HepG2 (cell line): ENCODE measurements around the gene TOMM20. TPM values are rescaled to one million over a fixed set of nuclear protein-coding genes. Genes with fewer than 3 reads are reported as not detected.
A peak's percentile ranks its signal among the peaks of the same experiment; 100 is the strongest.

Source experiments
- AGO2 ChIP-seq: fragments of 200-400 bp; formaldehyde crosslinking; optimal IDR thresholded peaks from 2 replicates; pipeline ENCODE3; 2017; ENCODE audit warnings: mild to moderate bottlenecking, low read depth, low read length, moderate library complexity
- CC2D1A ChIP-seq: sonication (generic); formaldehyde crosslinking; IDR thresholded peaks from 2 replicates; pipeline ENCODE4 v1.8.1; 2023; ENCODE audit warnings: mild to moderate bottlenecking, missing genetic modification reagents
- DNMT3B ChIP-seq: conservative IDR thresholded peaks from 2 replicates; pipeline ENCODE4 v1.6.1; 2016; ENCODE audit warnings: missing biosample characterization, control low read depth
- GATAD1 ChIP-seq: IDR thresholded peaks from 2 replicates; pipeline ENCODE4 v1.6.1; 2016; ENCODE audit warnings: missing genetic modification reagents, missing compliant biosample characterization
- HNRNPL ChIP-seq: fragments of 200-400 bp; formaldehyde crosslinking; IDR thresholded peaks from 2 replicates; pipeline ENCODE4 v1.6.1; 2017; ENCODE audit warnings: mild to moderate bottlenecking, low read depth, low read length
- MAFF ChIP-seq: IDR thresholded peaks from 2 replicates; pipeline ENCODE4 v1.6.1; 2011; ENCODE audit warnings: low read depth, low read length, improper control_type of control experiment
- MIER2 ChIP-seq: IDR thresholded peaks from 2 replicates; pipeline ENCODE4 v1.6.1; 2016; ENCODE audit warnings: missing biosample characterization, missing genetic modification reagents
- NAIF1 ChIP-seq: sonication (generic); formaldehyde crosslinking; IDR thresholded peaks from 2 replicates; pipeline ENCODE4 v1.5.0; 2020; ENCODE audit warnings: mild to moderate bottlenecking, missing genetic modification reagents, borderline replicate concordance
- PHF21A ChIP-seq: sonication (generic); formaldehyde crosslinking; IDR thresholded peaks from 2 replicates; pipeline ENCODE4 v1.5.0; 2020; ENCODE audit warnings: mild to moderate bottlenecking, missing genetic modification reagents
- RBM22 ChIP-seq: fragments of 200-400 bp; formaldehyde crosslinking; optimal IDR thresholded peaks from 2 replicates; pipeline ENCODE3; 2017; ENCODE audit warnings: mild to moderate bottlenecking, low read length, moderate library complexity
- STAT6 ChIP-seq: sonication (generic); formaldehyde crosslinking; IDR thresholded peaks from 2 replicates; pipeline ENCODE4 v1.4.0; 2020; ENCODE audit warnings: missing genetic modification reagents, mild to moderate bottlenecking, borderline replicate concordance
- THAP8 ChIP-seq: sonication (generic); formaldehyde crosslinking; IDR thresholded peaks from 2 replicates; pipeline ENCODE4 v1.5.1; 2020; ENCODE audit warnings: missing genetic modification reagents, mild to moderate bottlenecking, borderline replicate concordance
- TMF1 ChIP-seq: sonication (generic); formaldehyde crosslinking; IDR thresholded peaks from 2 replicates; pipeline ENCODE4 v1.8.1; 2022; ENCODE audit warnings: low read depth, missing genetic modification reagents
- TRAFD1 ChIP-seq: sonication (generic); formaldehyde crosslinking; IDR thresholded peaks from 2 replicates; pipeline ENCODE4 v1.5.1; 2020; ENCODE audit warnings: missing genetic modification reagents, mild to moderate bottlenecking, borderline replicate concordance
- U2AF2 ChIP-seq: fragments of 200-400 bp; formaldehyde crosslinking; IDR thresholded peaks from 2 replicates; pipeline ENCODE4 v1.6.1; 2017; ENCODE audit warnings: low read depth, mild to moderate bottlenecking, low read length
- ZNF557 ChIP-seq: sonication (generic); formaldehyde crosslinking; IDR thresholded peaks from 2 replicates; pipeline ENCODE4 v1.4.0; 2020; ENCODE audit warnings: missing genetic modification reagents
- ZNF644 ChIP-seq: IDR thresholded peaks from 2 replicates; pipeline ENCODE4 v1.6.1; 2016; ENCODE audit warnings: low read depth
- ZNF747 ChIP-seq: sonication (generic); formaldehyde crosslinking; IDR thresholded peaks from 2 replicates; pipeline ENCODE4 v1.8.1; 2023; ENCODE audit warnings: missing genetic modification reagents, mild to moderate bottlenecking, borderline replicate concordance
- ZSCAN25 ChIP-seq: sonication (generic); formaldehyde crosslinking; IDR thresholded peaks from 2 replicates; pipeline ENCODE4 v1.8.0; 2022; ENCODE audit warnings: mild to moderate bottlenecking, missing genetic modification reagents
- polyA plus RNA-seq, 8 experiments: library from polyadenylated mRNA; depleted of rRNA in 3 of 8; stranded (reverse) in 7 of 8; unstranded in 1 of 8; fragments of >200 nt; fragmentation: Illumina TruSeq in 4 of 8; extraction: Trizol in 4 of 8; gene quantifications; 2 replicates each; pipeline versions ENCODE4 v1.2.1 to v1.2.3, GENCODE V29; 2011 to 2016; ENCODE audit warnings: low read depth in 4 of 8, missing spikeins in 1 of 8, mixed read lengths in 1 of 8; ENCODE audit not compliant: insufficient read depth in 1 of 8
- total RNA-seq, 5 experiments: library from RNA; depleted of rRNA; stranded (reverse); fragments of >200 nt; fragmentation: Illumina TruSeq; extraction: Trizol; gene quantifications; 2 replicates each; pipeline ENCODE4 v1.2.3, GENCODE V29; 2016; ENCODE audit warnings: low read depth in 1 of 5

TOMM20 gene
- total and polyA plus RNA-seq, 2 of the 13 experiments (the other 11 are each of a cell fraction or from before 2014, with no cell fraction given) = 153 to 376 TPM

- TF ChIP-seq HNRNPL (peak; percentile 96), STAT6 (CRISPR knock-in tag) (no peak), TRAFD1 (CRISPR knock-in tag) (peak; percentile 51; the same call in 1 of the 2 replicates), MAFF (peak; percentile 31; the same call in 1 of the 2 replicates), NAIF1 (CRISPR knock-in tag) (peak; percentile 73), AGO2 (peak; percentile 91), ZSCAN25 (CRISPR knock-in tag) (no peak), ZNF557 (CRISPR knock-in tag) (no peak), ZNF644 (0 out of 2 replicates have a peak, but pooled peaks have one; percentile 43), TMF1 (CRISPR knock-in tag) (peak; percentile 57; the same call in 1 of the 2 replicates), DNMT3B (peak; percentile 98), RBM22 (peak; percentile 90), THAP8 (CRISPR knock-in tag) (no peak), ZNF747 (CRISPR knock-in tag) (peak; percentile 67; the same call in 1 of the 2 replicates), MIER2 (CRISPR knock-in tag) (peak; percentile 50; the same call in 1 of the 2 replicates), CC2D1A (CRISPR knock-in tag) (no peak), PHF21A (CRISPR knock-in tag) (peak; percentile 66), GATAD1 (peak; percentile 65), U2AF2 (no peak)
These were observed 58.8 kb downstream of the TOMM20 start (continued) for GRCh38 chr1:235069577-235070563.
